Neural cell (in vitro differentiated cells): ENCODE results near the gene INSIG1. TPM values are rescaled to one million over a fixed set of nuclear protein-coding genes. Genes with fewer than 3 reads are reported as not detected.

Source experiments
- H2AFZ ChIP-seq: fragments of 200-600, 300-800 bp; sonication (generic), shearing (Covaris generic); 2 replicates; pipeline ENCODE4 v1.6.0; 2014; ENCODE audit warnings: low read depth, mild to moderate bottlenecking, antibody characterized with exemption, low read length, moderate library complexity
- H3F3A ChIP-seq: fragments of 200-600 bp; shearing (Covaris generic); 2 replicates; pipeline ENCODE4 v1.6.1; 2016; ENCODE audit warnings: mild to moderate bottlenecking, moderate library complexity, mixed read lengths, antibody characterized with exemption, low read length; ENCODE audit not compliant: insufficient read depth, poor library complexity, severe bottlenecking
- H3K27ac ChIP-seq: fragments of 200-600, 300-800 bp; sonication (generic), shearing (Covaris generic); 2 replicates; pipeline ENCODE4 v1.5.1; 2014; ENCODE audit warnings: mild to moderate bottlenecking, low read length, moderate library complexity
- H3K27me3 ChIP-seq: fragments of 300-800, 200-600 bp; sonication (generic), shearing (Covaris generic); 2 replicates; pipeline ENCODE4 v1.6.0; 2014; ENCODE audit warnings: mild to moderate bottlenecking, low read depth, low read length, moderate library complexity; ENCODE audit not compliant: insufficient read depth
- H3K36me3 ChIP-seq: fragments of 300-800, 200-600 bp; sonication (generic), shearing (Covaris generic); 2 replicates; pipeline ENCODE4 v1.5.1; 2014; ENCODE audit warnings: mild to moderate bottlenecking, antibody characterized with exemption, low read length, moderate library complexity; ENCODE audit not compliant: insufficient read depth
- H3K4me2 ChIP-seq: fragments of 300-800, 200-600 bp; sonication (generic), shearing (Covaris generic); 2 replicates; pipeline ENCODE4 v1.6.0; 2014; ENCODE audit warnings: mild to moderate bottlenecking, low read length
- H3K4me3 ChIP-seq: fragments of 300-800, 200-600 bp; sonication (generic), shearing (Covaris generic); 2 replicates; pipeline ENCODE4 v1.5.1; 2014; ENCODE audit warnings: mild to moderate bottlenecking, low read length, moderate library complexity
- H3K79me2 ChIP-seq: fragments of 200-600 bp; shearing (Covaris generic); replicated peaks from 2 replicates; pipeline ENCODE4 v1.6.0; 2014; ENCODE audit warnings: mild to moderate bottlenecking, low read length, moderate library complexity; ENCODE audit not compliant: insufficient read depth
- H3K9ac ChIP-seq: fragments of 300-800, 200-600 bp; sonication (generic), shearing (Covaris generic); 2 replicates; pipeline ENCODE4 v1.6.1; 2016; ENCODE audit warnings: mild to moderate bottlenecking, low read length, mixed read lengths
- H3K9me2 ChIP-seq: fragments of 200-600 bp; shearing (Covaris generic); 2 replicates; pipeline ENCODE4 v1.6.1; 2016; ENCODE audit warnings: mild to moderate bottlenecking, low read length, mixed read lengths; ENCODE audit not compliant: insufficient read depth
- H3K9me3 ChIP-seq: fragments of 200-600, 300-800 bp; sonication (generic), shearing (Covaris generic); 2 replicates; pipeline ENCODE4 v1.6.1; 2016; ENCODE audit warnings: mild to moderate bottlenecking, mixed run types, low read length, moderate library complexity, mixed read lengths
- H4K20me1 ChIP-seq: fragments of 200-600 bp; shearing (Covaris generic); 2 replicates; pipeline ENCODE4 v1.6.1; 2016; ENCODE audit warnings: mild to moderate bottlenecking, mixed run types; ENCODE audit not compliant: insufficient read depth
- EP300 ChIP-seq: fragments of 450-650 bp; conservative IDR thresholded peaks from 2 replicates; pipeline ENCODE4 v1.6.1; 2014; ENCODE audit warnings: antibody characterized with exemption, mild to moderate bottlenecking, moderate library complexity; ENCODE audit not compliant: poor library complexity, severe bottlenecking
- EZH2 ChIP-seq: fragments of 200-600, 300-800 bp; shearing (Covaris generic), sonication (generic); IDR thresholded peaks from 2 replicates; pipeline ENCODE4 v1.6.1; 2014; ENCODE audit warnings: antibody characterized with exemption, low read length, borderline replicate concordance, mild to moderate bottlenecking; ENCODE audit not compliant: insufficient read depth, poor library complexity, severe bottlenecking
- MXI1 ChIP-seq: fragments of 450-650 bp; conservative IDR thresholded peaks from 2 replicates; pipeline ENCODE4 v1.6.1; 2014; ENCODE audit warnings: antibody characterized with exemption, mild to moderate bottlenecking; ENCODE audit not compliant: poor library complexity, severe bottlenecking
- POLR2AphosphoS5 ChIP-seq: IDR thresholded peaks from 2 replicates; pipeline ENCODE4 v1.6.1; 2012
- RAD21 ChIP-seq: fragments of 450-650 bp; conservative IDR thresholded peaks from 2 replicates; pipeline ENCODE4 v1.6.1; 2014; ENCODE audit warnings: antibody characterized with exemption, mild to moderate bottlenecking, moderate library complexity
- SMC3 ChIP-seq: fragments of 450-650 bp; conservative IDR thresholded peaks from 2 replicates; pipeline ENCODE4 v1.6.1; 2014; ENCODE audit warnings: antibody characterized with exemption, mild to moderate bottlenecking, moderate library complexity; ENCODE audit not compliant: poor library complexity
- TAF1 ChIP-seq: IDR thresholded peaks from 2 replicates; pipeline ENCODE4 v1.6.1; 2012; ENCODE audit warnings: low read depth
- polyA plus RNA-seq: library from polyadenylated mRNA; depleted of rRNA; stranded (reverse); fragments of >200 nt; gene quantifications from 2 replicates; pipeline ENCODE4 v1.2.3, GENCODE V29; 2014
- TF ChIP-seq, protein P1 (sequence below): fragments of 450-650 bp; IDR thresholded peaks from 2 replicates; pipeline ENCODE4 v1.5.1; 2014; ENCODE audit warnings: antibody characterized with exemption, mild to moderate bottlenecking, moderate library complexity; ENCODE audit not compliant: poor library complexity, severe bottlenecking
- TF ChIP-seq, protein P2 (sequence below): IDR thresholded peaks from 2 replicates; pipeline ENCODE4 v1.6.1; 2012; ENCODE audit warnings: borderline replicate concordance

INSIG1 gene
- polyA plus RNA-seq, 1 donor from 2014 or later, result 71.0 TPM

DNA sequence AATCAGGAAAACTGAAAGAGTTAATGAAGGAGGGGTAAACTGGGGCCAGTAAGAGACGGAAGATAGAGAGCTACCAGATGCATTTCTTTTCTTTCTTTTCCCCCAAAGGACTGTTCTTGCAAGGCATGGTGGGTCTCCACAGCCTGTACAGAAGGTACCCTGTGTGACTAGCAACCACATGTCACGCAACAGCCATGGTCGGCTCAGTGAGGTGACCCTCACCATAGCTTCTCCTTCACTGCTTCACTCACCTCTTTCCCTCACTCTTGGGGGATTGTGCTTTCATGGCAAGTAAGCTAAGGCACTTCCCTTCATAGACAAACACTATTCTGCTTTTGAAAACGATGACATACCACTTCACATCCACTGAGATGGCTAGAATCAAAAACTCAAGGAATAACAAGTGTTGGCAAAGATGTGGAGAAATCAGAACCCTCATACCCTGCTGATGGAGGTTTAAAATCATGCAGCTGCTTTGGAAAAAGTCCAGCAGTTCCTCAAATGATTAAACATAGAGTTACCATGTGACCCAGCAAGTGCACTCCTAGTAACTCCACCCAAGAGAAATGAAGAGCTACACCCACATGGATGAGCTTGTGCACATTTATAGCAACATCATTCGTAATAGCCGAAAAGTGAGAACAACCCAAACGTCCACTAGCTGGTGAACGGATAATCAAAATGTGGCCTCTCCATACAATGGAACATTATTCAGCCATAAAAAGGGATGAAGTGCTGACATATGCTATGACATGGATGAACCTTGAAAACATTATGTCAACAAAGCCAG, 3.8 kb upstream of the INSIG1 start:
- H3K9me3 ChIP-seq, result peaks cover 3% of the 10 kb centered on the region
- no peak overlapping the region for H3K4me2 ChIP-seq
- no peaks in the 10 kb centered on the region for H3F3A ChIP-seq
- no peaks in the 10 kb centered on the region for H4K20me1 ChIP-seq
- H3K27me3 ChIP-seq, result no peaks in the 10 kb centered on the region
- H3K9ac ChIP-seq, result no peak overlapping the region
- no peak overlapping the region for H2AFZ ChIP-seq
- no peak for TF ChIP-seq SMC3
- no peak for TF ChIP-seq MXI1
- TF ChIP-seq, protein P1, sequence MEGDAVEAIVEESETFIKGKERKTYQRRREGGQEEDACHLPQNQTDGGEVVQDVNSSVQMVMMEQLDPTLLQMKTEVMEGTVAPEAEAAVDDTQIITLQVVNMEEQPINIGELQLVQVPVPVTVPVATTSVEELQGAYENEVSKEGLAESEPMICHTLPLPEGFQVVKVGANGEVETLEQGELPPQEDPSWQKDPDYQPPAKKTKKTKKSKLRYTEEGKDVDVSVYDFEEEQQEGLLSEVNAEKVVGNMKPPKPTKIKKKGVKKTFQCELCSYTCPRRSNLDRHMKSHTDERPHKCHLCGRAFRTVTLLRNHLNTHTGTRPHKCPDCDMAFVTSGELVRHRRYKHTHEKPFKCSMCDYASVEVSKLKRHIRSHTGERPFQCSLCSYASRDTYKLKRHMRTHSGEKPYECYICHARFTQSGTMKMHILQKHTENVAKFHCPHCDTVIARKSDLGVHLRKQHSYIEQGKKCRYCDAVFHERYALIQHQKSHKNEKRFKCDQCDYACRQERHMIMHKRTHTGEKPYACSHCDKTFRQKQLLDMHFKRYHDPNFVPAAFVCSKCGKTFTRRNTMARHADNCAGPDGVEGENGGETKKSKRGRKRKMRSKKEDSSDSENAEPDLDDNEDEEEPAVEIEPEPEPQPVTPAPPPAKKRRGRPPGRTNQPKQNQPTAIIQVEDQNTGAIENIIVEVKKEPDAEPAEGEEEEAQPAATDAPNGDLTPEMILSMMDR, result no peak
- TF ChIP-seq, protein P2, sequence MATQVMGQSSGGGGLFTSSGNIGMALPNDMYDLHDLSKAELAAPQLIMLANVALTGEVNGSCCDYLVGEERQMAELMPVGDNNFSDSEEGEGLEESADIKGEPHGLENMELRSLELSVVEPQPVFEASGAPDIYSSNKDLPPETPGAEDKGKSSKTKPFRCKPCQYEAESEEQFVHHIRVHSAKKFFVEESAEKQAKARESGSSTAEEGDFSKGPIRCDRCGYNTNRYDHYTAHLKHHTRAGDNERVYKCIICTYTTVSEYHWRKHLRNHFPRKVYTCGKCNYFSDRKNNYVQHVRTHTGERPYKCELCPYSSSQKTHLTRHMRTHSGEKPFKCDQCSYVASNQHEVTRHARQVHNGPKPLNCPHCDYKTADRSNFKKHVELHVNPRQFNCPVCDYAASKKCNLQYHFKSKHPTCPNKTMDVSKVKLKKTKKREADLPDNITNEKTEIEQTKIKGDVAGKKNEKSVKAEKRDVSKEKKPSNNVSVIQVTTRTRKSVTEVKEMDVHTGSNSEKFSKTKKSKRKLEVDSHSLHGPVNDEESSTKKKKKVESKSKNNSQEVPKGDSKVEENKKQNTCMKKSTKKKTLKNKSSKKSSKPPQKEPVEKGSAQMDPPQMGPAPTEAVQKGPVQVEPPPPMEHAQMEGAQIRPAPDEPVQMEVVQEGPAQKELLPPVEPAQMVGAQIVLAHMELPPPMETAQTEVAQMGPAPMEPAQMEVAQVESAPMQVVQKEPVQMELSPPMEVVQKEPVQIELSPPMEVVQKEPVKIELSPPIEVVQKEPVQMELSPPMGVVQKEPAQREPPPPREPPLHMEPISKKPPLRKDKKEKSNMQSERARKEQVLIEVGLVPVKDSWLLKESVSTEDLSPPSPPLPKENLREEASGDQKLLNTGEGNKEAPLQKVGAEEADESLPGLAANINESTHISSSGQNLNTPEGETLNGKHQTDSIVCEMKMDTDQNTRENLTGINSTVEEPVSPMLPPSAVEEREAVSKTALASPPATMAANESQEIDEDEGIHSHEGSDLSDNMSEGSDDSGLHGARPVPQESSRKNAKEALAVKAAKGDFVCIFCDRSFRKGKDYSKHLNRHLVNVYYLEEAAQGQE, result no peak
- TF ChIP-seq POLR2AphosphoS5, result no peak
- TF ChIP-seq RAD21, result no peak
- TF ChIP-seq TAF1, result no peak
- TF ChIP-seq EZH2, result no peak
- no peak for TF ChIP-seq EP300
- no peaks in the 10 kb centered on the region for H3K79me2 ChIP-seq
- H3K36me3 ChIP-seq, result no peaks in the 10 kb centered on the region
- H3K4me3 ChIP-seq, result no peak overlapping the region
- H3K27ac ChIP-seq, result no peak overlapping the region
- no peaks in the 10 kb centered on the region for H3K9me2 ChIP-seq

DNA sequence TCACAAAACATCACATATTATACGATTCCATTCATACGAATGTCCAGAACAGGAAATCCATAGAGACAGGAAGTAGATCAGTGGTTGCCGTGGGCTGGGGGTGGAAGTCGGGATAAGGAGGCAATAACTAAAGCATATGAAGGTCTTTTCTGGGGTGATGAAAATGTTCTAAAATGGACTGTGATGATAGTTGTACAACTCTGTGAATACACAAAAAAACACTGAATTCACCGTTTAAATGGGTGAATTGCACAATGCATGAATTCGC, 3.2 kb upstream of the INSIG1 start:
- H3K36me3 ChIP-seq, result no peaks in the 10 kb centered on the region
- H3K27ac ChIP-seq, result no peak overlapping the region
- no peak for TF ChIP-seq MXI1
- TF ChIP-seq POLR2AphosphoS5, result no peak
- TF ChIP-seq EZH2, result no peak
- TF ChIP-seq EP300, result no peak
- no peak for TF ChIP-seq RAD21
- TF ChIP-seq, protein P1, result no peak
- no peaks in the 10 kb centered on the region for H3F3A ChIP-seq
- H4K20me1 ChIP-seq, result no peaks in the 10 kb centered on the region
- no peak overlapping the region for H2AFZ ChIP-seq
- H3K9me3 ChIP-seq, result peaks cover 3% of the 10 kb centered on the region
- H3K4me3 ChIP-seq, result no peak overlapping the region
- peaks cover 4% of the 10 kb centered on the region for H3K79me2 ChIP-seq
- no peaks in the 10 kb centered on the region for H3K9me2 ChIP-seq
- H3K27me3 ChIP-seq, result no peaks in the 10 kb centered on the region
- no peak overlapping the region for H3K9ac ChIP-seq
- H3K4me2 ChIP-seq, result no peak overlapping the region
